ENCODE data around the gene EXOC6.

The EXOC6 gene

GRCh38 chr10:92846854-92847201, 1.5 kb upstream of the EXOC6 start:
- Histone ChIP-seq H3K4me3 (no peak overlapping the region), H3K27me3 (ENCODE audit: low read depth) (no peaks in the 10 kb centered on the region), H3K36me3 (replicated peaks) (no peaks in the 10 kb centered on the region), H3K9me3 (peaks cover 5% of the 10 kb centered on the region), H3K4me1 (peaks cover 26% of the 10 kb centered on the region)
- no peak for DNase-seq (ENCODE audit: low spot score in 2 of 2)
- in situ Hi-C loops (cut with MboI; ENCODE audit: low sequenced_read_pairs), result no loop called here

GRCh38 chr10:92847202-92847864, 987 bp upstream of the EXOC6 start:
- H3K9me3 ChIP-seq, result peaks cover 5% of the 10 kb centered on the region
- DNase-seq (ENCODE audit: low spot score in 2 of 2), result no peak
- peaks cover 26% of the 10 kb centered on the region for H3K4me1 ChIP-seq
- in situ Hi-C loops (cut with MboI; ENCODE audit: low sequenced_read_pairs), result no loop called here
- H3K27me3 ChIP-seq (ENCODE audit: low read depth), result no peaks in the 10 kb centered on the region
- no peaks in the 10 kb centered on the region for H3K36me3 ChIP-seq (replicated peaks)
- no peak overlapping the region for H3K4me3 ChIP-seq

- H3K4me3 ChIP-seq, result peak overlapping the region; percentile 61
- H3K4me1 ChIP-seq, result peaks cover 26% of the 10 kb centered on the region
- H3K36me3 ChIP-seq (replicated peaks), result no peaks in the 10 kb centered on the region
- no peaks in the 10 kb centered on the region for H3K27me3 ChIP-seq (ENCODE audit: low read depth)
- in situ Hi-C loops (cut with MboI; ENCODE audit: low sequenced_read_pairs), result no loop called here
- no peak for DNase-seq (ENCODE audit: low spot score in 2 of 2)
- H3K9me3 ChIP-seq, result peaks cover 5% of the 10 kb centered on the region
Observed at GRCh38 chr10:92848037-92848440, 281 bp upstream of the EXOC6 start.

- H3K36me3 ChIP-seq (replicated peaks), result no peaks in the 10 kb centered on the region
- in situ Hi-C loops (cut with MboI; ENCODE audit: low sequenced_read_pairs), result no loop called here
- peak in 1 of 2 experiments; percentile 33 for DNase-seq (ENCODE audit: low spot score in 2 of 2)
- H3K27me3 ChIP-seq (ENCODE audit: low read depth), result no peaks in the 10 kb centered on the region
- peaks cover 24% of the 10 kb centered on the region for H3K4me1 ChIP-seq
- H3K4me3 ChIP-seq, result peak overlapping the region; percentile 61
- peaks cover 5% of the 10 kb centered on the region for H3K9me3 ChIP-seq
Observed at GRCh38 chr10:92849234-92849525, 860 bp downstream of the EXOC6 start.

GRCh38 chr10:92849576-92850090, 1.3 kb downstream of the EXOC6 start:
- DNase-seq (ENCODE audit: low spot score in 2 of 2), result no peak
- Histone ChIP-seq H3K4me1 (peaks cover 20% of the 10 kb centered on the region), H3K27me3 (ENCODE audit: low read depth) (no peaks in the 10 kb centered on the region), H3K36me3 (replicated peaks) (no peaks in the 10 kb centered on the region), H3K4me3 (peak overlapping the region; percentile 61), H3K9me3 (peaks cover 5% of the 10 kb centered on the region)
- in situ Hi-C loops (cut with MboI; ENCODE audit: low sequenced_read_pairs), result no loop called here

- no peaks in the 10 kb centered on the region for H3K36me3 ChIP-seq (replicated peaks)
- H3K27me3 ChIP-seq (ENCODE audit: low read depth), result no peaks in the 10 kb centered on the region
- peak overlapping the region; percentile 61 for H3K4me3 ChIP-seq
- peak in 1 of 2 experiments; percentile 93 for DNase-seq (ENCODE audit: low spot score in 2 of 2)
- H3K9me3 ChIP-seq, result peaks cover 5% of the 10 kb centered on the region
- in situ Hi-C loops (cut with MboI; ENCODE audit: low sequenced_read_pairs), result no loop called here
- H3K4me1 ChIP-seq, result peaks cover 15% of the 10 kb centered on the region
Observed at GRCh38 chr10:92850185-92850584, 1.9 kb downstream of the EXOC6 start.

GRCh38 chr10:92851003-92851402, 2.7 kb downstream of the EXOC6 start:
- no peak for DNase-seq (ENCODE audit: low spot score in 2 of 2)
- Histone ChIP-seq H3K36me3 (replicated peaks) (no peaks in the 10 kb centered on the region), H3K4me3 (no peak overlapping the region), H3K4me1 (peaks cover 15% of the 10 kb centered on the region), H3K9me3 (peaks cover 5% of the 10 kb centered on the region), H3K27me3 (ENCODE audit: low read depth) (no peaks in the 10 kb centered on the region)
- in situ Hi-C loops (cut with MboI; ENCODE audit: low sequenced_read_pairs), result no loop called here

- H3K4me3 ChIP-seq, result no peak overlapping the region
- peaks cover 1% of the 10 kb centered on the region; the same call in 1 of the 2 replicates for H3K4me1 ChIP-seq
- H3K27me3 ChIP-seq (ENCODE audit: low read depth), result no peaks in the 10 kb centered on the region
- peaks cover 19% of the 10 kb centered on the region for H3K9me3 ChIP-seq
- DNase-seq (ENCODE audit: low spot score in 2 of 2), result no peak
- in situ Hi-C loops (cut with MboI; ENCODE audit: low sequenced_read_pairs), result no loop called here
- no peaks in the 10 kb centered on the region for H3K36me3 ChIP-seq (replicated peaks)
Observed at GRCh38 chr10:92855560-92855959, 7.2 kb downstream of the EXOC6 start.

GRCh38 chr10:92857904-92858514, 9.7 kb downstream of the EXOC6 start:
- Histone ChIP-seq H3K4me3 (no peak overlapping the region), H3K36me3 (replicated peaks) (no peaks in the 10 kb centered on the region), H3K9me3 (peaks cover 19% of the 10 kb centered on the region), H3K4me1 (no peaks in the 10 kb centered on the region), H3K27me3 (ENCODE audit: low read depth) (no peaks in the 10 kb centered on the region)
- in situ Hi-C loops (cut with MboI; ENCODE audit: low sequenced_read_pairs), result no loop called here
- DNase-seq (ENCODE audit: low spot score in 2 of 2), result no peak

GRCh38 chr10:92867235-92867634, 18.9 kb downstream of the EXOC6 start:
- Histone ChIP-seq H3K4me1 (peaks cover 8% of the 10 kb centered on the region), H3K9me3 (no peaks in the 10 kb centered on the region), H3K27me3 (ENCODE audit: low read depth) (no peaks in the 10 kb centered on the region), H3K36me3 (replicated peaks) (no peaks in the 10 kb centered on the region), H3K4me3 (no peak overlapping the region)
- in situ Hi-C loops (cut with MboI; ENCODE audit: low sequenced_read_pairs), result no loop called here
- DNase-seq (ENCODE audit: low spot score in 2 of 2), result no peak

- no peaks in the 10 kb centered on the region for H3K36me3 ChIP-seq (replicated peaks)
- in situ Hi-C loops (cut with MboI; ENCODE audit: low sequenced_read_pairs), result no loop called here
- no peaks in the 10 kb centered on the region for H3K27me3 ChIP-seq (ENCODE audit: low read depth)
- no peaks in the 10 kb centered on the region for H3K9me3 ChIP-seq
- DNase-seq (ENCODE audit: low spot score in 2 of 2), result no peak
- peaks cover 8% of the 10 kb centered on the region for H3K4me1 ChIP-seq
- no peak overlapping the region for H3K4me3 ChIP-seq
Observed at GRCh38 chr10:92868036-92868435, 19.7 kb downstream of the EXOC6 start.

GRCh38 chr10:92868557-92868956, 20.2 kb downstream of the EXOC6 start:
- no peaks in the 10 kb centered on the region for H3K36me3 ChIP-seq (replicated peaks)
- H3K4me1 ChIP-seq, result peaks cover 8% of the 10 kb centered on the region
- no peaks in the 10 kb centered on the region for H3K9me3 ChIP-seq
- in situ Hi-C loops (cut with MboI; ENCODE audit: low sequenced_read_pairs), result no loop called here
- H3K4me3 ChIP-seq, result no peak overlapping the region
- DNase-seq (ENCODE audit: low spot score in 2 of 2), result no peak
- H3K27me3 ChIP-seq (ENCODE audit: low read depth), result no peaks in the 10 kb centered on the region

- Histone ChIP-seq H3K4me1 (peaks cover 9% of the 10 kb centered on the region), H3K9me3 (no peaks in the 10 kb centered on the region), H3K27me3 (ENCODE audit: low read depth) (no peaks in the 10 kb centered on the region), H3K36me3 (replicated peaks) (no peaks in the 10 kb centered on the region), H3K4me3 (no peak overlapping the region)
- in situ Hi-C loops (cut with MboI; ENCODE audit: low sequenced_read_pairs), result no loop called here
- DNase-seq (ENCODE audit: low spot score in 2 of 2), result no peak
Observed at GRCh38 chr10:92873029-92873428, 24.7 kb downstream of the EXOC6 start.

- Histone ChIP-seq H3K4me1 (peaks cover 11% of the 10 kb centered on the region), H3K27me3 (ENCODE audit: low read depth) (no peaks in the 10 kb centered on the region), H3K4me3 (no peak overlapping the region), H3K9me3 (no peaks in the 10 kb centered on the region), H3K36me3 (replicated peaks) (no peaks in the 10 kb centered on the region)
- DNase-seq (ENCODE audit: low spot score in 2 of 2), result no peak
- in situ Hi-C loops (cut with MboI; ENCODE audit: low sequenced_read_pairs), result loop anchor here (25.0 kb wide), 3 partner anchors 186 to 611 kb away; partner anchors contain the start of genes CEP55, CYP26A1, CYP26C1 and MYOF
Observed at GRCh38 chr10:92876509-92877036, 28.3 kb downstream of the EXOC6 start.
